GM23248 (cell line): ENCODE results near the gene DPYD. TPM values are rescaled to one million over a fixed set of nuclear protein-coding genes. Genes with fewer than 3 reads are reported as not detected.
"Not testable (repeated sequence)": the region's sequence is repeated elsewhere in the genome, so short reads cannot be mapped to it uniquely, and the experiment has no call there.

Experiments
- DNase-seq: peaks from one replicate; pipeline ENCODE4 v3.0.0-alpha.2; 2015
- H2AFZ ChIP-seq: fragments of 200-600 bp; sonication (generic); 2 replicates; pipeline ENCODE4 v1.6.1; 2016; ENCODE audit warnings: antibody characterized with exemption
- H3F3A ChIP-seq: fragments of 200-600 bp; sonication (generic); 2 replicates; pipeline ENCODE4 v1.6.1; 2016; ENCODE audit warnings: mild to moderate bottlenecking, antibody characterized with exemption, mixed run types; ENCODE audit not compliant: insufficient read depth
- H3K27ac ChIP-seq: fragments of 200-600 bp; sonication (generic); 2 replicates; pipeline ENCODE4 v1.5.1; 2016; ENCODE audit warnings: mild to moderate bottlenecking
- H3K27me3 ChIP-seq: fragments of 200-600 bp; sonication (generic); replicated peaks from 2 replicates; pipeline ENCODE4 v1.6.1; 2016; ENCODE audit warnings: mild to moderate bottlenecking; ENCODE audit not compliant: insufficient read depth
- H3K36me3 ChIP-seq: fragments of 200-600 bp; sonication (generic); 2 replicates; pipeline ENCODE4 v1.6.1; 2016; ENCODE audit warnings: low read depth, mild to moderate bottlenecking
- H3K4me1 ChIP-seq: fragments of 200-600 bp; sonication (generic); 2 replicates; pipeline ENCODE4 v1.6.1; 2016; ENCODE audit warnings: mild to moderate bottlenecking; ENCODE audit not compliant: insufficient read depth
- H3K4me2 ChIP-seq: fragments of 200-600 bp; sonication (generic); one replicate; pipeline ENCODE4 v1.6.1; 2016; ENCODE audit warnings: mild to moderate bottlenecking; ENCODE audit not compliant: unreplicated experiment
- H3K4me3 ChIP-seq: fragments of 200-600 bp; sonication (generic); 2 replicates; pipeline ENCODE4 v1.5.1; 2016; ENCODE audit warnings: mild to moderate bottlenecking
- H3K79me2 ChIP-seq: fragments of 200-600 bp; sonication (generic); 2 replicates; pipeline ENCODE4 v1.6.1; 2016; ENCODE audit warnings: mild to moderate bottlenecking; ENCODE audit not compliant: insufficient read depth
- H3K9ac ChIP-seq: fragments of 200-600 bp; sonication (generic); 2 replicates; pipeline ENCODE4 v1.6.1; 2016; ENCODE audit warnings: mild to moderate bottlenecking
- H3K9me2 ChIP-seq: fragments of 200-600 bp; sonication (generic); 2 replicates; pipeline ENCODE4 v1.6.1; 2016; ENCODE audit warnings: mixed run types, mild to moderate bottlenecking, moderate library complexity; ENCODE audit not compliant: insufficient read depth
- H3K9me3 ChIP-seq: fragments of 200-600 bp; sonication (generic); one replicate; pipeline ENCODE4 v1.6.1; 2017; ENCODE audit warnings: low read depth
- H4K20me1 ChIP-seq: fragments of 200-600 bp; sonication (generic); 2 replicates; pipeline ENCODE4 v1.6.0; 2016; ENCODE audit not compliant: insufficient read depth
- EZH2 ChIP-seq: fragments of 200-600 bp; sonication (generic); IDR thresholded peaks from 2 replicates; pipeline ENCODE4 v1.6.1; 2018; ENCODE audit warnings: antibody characterized with exemption, mild to moderate bottlenecking; ENCODE audit not compliant: insufficient read depth, poor library complexity, severe bottlenecking
- EZH2phosphoT487 ChIP-seq: fragments of 200-600 bp; sonication (generic); IDR thresholded peaks from 2 replicates; pipeline ENCODE4 v1.6.1; 2018; ENCODE audit warnings: antibody characterized with exemption, moderate library complexity, mild to moderate bottlenecking, low read depth; ENCODE audit not compliant: insufficient read depth
- WGBS, 2 experiments: methylation state at CpG; one replicate each; pipeline ENCODE4 v1.1.6; 2015 to 2017; ENCODE audit warnings: low lambda C conversion rate in 2 of 2, low coverage in 1 of 2; ENCODE audit errors: missing lambda C conversion rate in 2 of 2; 5-methylcytosine and 5-hydroxymethylcytosine counted together
- in situ Hi-C: fragments of 300-500 bp; cut with MboI; formaldehyde crosslinking; loops from 2 replicates; pipeline ENCODE4 v1.15.0; 2020
- polyA plus RNA-seq: library from polyadenylated mRNA; unstranded; fragments of >200 nt; fragmentation: Nextera tagmentation; extraction: Ambion mirVana; gene quantifications from 2 replicates; pipeline ENCODE4 v1.2.1, GENCODE V29; 2016
- total RNA-seq: library from RNA; depleted of rRNA; stranded (reverse); fragments of >200 nt; shearing (Covaris generic); gene quantifications from 2 replicates; pipeline ENCODE4 v1.2.3, GENCODE V29; 2014

DPYD gene
- total and polyA plus RNA-seq, 2 experiments from 2014 or later, result 38.4 to 70.7 TPM

DNA sequence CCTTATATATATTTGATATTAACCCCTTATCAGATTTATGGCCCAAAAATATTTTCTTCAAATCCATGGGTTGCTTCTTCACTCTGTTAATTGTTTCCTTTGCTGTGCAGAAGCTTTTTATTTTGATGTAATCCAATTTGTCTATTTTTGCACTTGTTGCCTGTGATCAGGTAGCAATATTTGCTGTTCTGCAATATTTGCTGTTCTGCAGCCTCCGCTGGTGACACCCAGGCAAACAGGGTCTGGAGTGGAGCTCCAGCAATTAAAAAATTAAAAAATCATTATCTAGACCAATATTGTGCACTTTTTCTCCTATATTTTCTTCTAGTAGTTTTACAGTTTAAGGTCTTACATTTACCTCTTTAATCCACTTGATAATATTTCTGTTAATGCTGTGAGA is 564.5 kb downstream of the DPYD start:
- DNase-seq, result no peak
- no peaks in the 10 kb centered on the region for H3K9me2 ChIP-seq
- no peak overlapping the region for H3K4me3 ChIP-seq
- H2AFZ ChIP-seq, result no peak overlapping the region
- 0 out of 2 replicates have a peak, but pooled peaks cover 3% of the 10 kb centered on the region for H3K4me1 ChIP-seq
- in situ Hi-C loops, result no loop called here
- H3K4me2 ChIP-seq, result no peak overlapping the region
- no peaks in the 10 kb centered on the region for H4K20me1 ChIP-seq
- H3F3A ChIP-seq, result peaks cover 3% of the 10 kb centered on the region; the same call in 1 of the 2 replicates
- TF ChIP-seq EZH2phosphoT487 (no peak), EZH2 (no peak)
- H3K27ac ChIP-seq, result no peak overlapping the region
- peaks cover 16% of the 10 kb centered on the region; the same call in 1 of the 2 replicates for H3K36me3 ChIP-seq
- WGBS, 2 experiments, result 95% methylated on average over 1 of the region's 1 CpG
- H3K9me3 ChIP-seq, result no peaks in the 10 kb centered on the region
- H3K27me3 ChIP-seq, result no peaks in the 10 kb centered on the region
- no peaks in the 10 kb centered on the region for H3K79me2 ChIP-seq
- no peak overlapping the region for H3K9ac ChIP-seq

DNA sequence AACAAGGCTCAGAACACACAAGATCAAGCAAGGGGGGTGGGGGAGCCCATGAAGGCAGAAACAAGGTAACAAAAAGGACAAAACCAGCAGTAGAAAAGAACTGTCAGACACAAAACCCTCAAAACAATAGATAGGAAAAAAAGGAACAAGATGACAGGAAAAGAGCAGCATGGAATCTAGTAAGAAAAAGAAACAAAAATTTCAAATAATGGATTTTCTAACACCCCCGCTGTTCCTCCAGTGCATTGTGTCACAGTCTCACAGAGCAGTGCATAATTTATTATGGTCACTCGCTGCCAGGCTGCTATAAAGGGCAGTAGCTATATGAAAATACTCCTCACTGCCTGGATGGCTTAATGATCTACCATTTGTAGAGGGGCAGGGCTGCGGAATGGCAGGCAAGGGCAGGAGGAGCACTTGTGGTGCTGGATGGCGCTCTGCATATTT is 567.9 kb downstream of the DPYD start:
- TF ChIP-seq EZH2 (no peak), EZH2phosphoT487 (no peak)
- Histone ChIP-seq H3K27me3 (no peaks in the 10 kb centered on the region), H3K27ac (no peak overlapping the region), H3K4me3 (no peak overlapping the region), H3K4me1 (peaks cover 19% of the 10 kb centered on the region), H3K36me3 (peaks cover 16% of the 10 kb centered on the region; the same call in 1 of the 2 replicates), H2AFZ (no peak overlapping the region), H4K20me1 (no peaks in the 10 kb centered on the region), H3K9ac (no peak overlapping the region), H3K9me3 (no peaks in the 10 kb centered on the region), H3K79me2 (no peaks in the 10 kb centered on the region), H3K9me2 (no peaks in the 10 kb centered on the region), H3K4me2 (no peak overlapping the region), H3F3A (peaks cover 17% of the 10 kb centered on the region; the same call in 1 of the 2 replicates)
- in situ Hi-C loops, result no loop called here
- WGBS, 2 experiments, result 95 to 98% methylated on average over 4 of the region's 4 CpGs
- no peak for DNase-seq

DNA sequence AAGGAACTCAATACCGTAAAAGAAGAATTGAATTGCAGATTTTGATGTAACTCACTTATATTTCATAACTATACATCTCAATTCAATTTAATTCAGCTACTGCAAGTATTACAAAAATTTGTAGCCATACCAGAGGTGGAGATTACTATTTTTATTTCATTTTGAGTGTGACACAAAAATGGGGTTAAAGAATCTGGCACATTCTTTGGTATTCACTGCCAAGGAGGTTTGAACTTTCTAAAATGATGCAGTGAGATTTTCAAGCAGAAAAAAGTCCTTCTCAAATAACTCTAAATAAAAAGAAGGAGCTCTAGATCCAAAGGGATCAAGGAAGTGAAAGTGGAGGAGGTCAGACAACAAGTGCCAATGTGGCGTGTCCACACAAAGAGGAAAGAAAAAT is 569.0 kb downstream of the DPYD start:
- Histone ChIP-seq H3K27me3 (no peaks in the 10 kb centered on the region), H3K79me2 (no peaks in the 10 kb centered on the region), H3K36me3 (peaks cover 10% of the 10 kb centered on the region; the same call in 1 of the 2 replicates), H3K4me2 (no peak overlapping the region), H4K20me1 (no peaks in the 10 kb centered on the region), H3K4me1 (peaks cover 19% of the 10 kb centered on the region), H3F3A (peaks cover 17% of the 10 kb centered on the region; the same call in 1 of the 2 replicates), H3K9ac (no peak overlapping the region), H3K27ac (no peak overlapping the region), H3K4me3 (no peak overlapping the region), H3K9me3 (no peaks in the 10 kb centered on the region), H2AFZ (no peak overlapping the region), H3K9me2 (no peaks in the 10 kb centered on the region)
- TF ChIP-seq EZH2 (no peak), EZH2phosphoT487 (no peak)
- in situ Hi-C loops, result no loop called here
- 97 to 98% methylated on average over 2 of the region's 2 CpGs for WGBS, 2 experiments
- no peak for DNase-seq

DNA sequence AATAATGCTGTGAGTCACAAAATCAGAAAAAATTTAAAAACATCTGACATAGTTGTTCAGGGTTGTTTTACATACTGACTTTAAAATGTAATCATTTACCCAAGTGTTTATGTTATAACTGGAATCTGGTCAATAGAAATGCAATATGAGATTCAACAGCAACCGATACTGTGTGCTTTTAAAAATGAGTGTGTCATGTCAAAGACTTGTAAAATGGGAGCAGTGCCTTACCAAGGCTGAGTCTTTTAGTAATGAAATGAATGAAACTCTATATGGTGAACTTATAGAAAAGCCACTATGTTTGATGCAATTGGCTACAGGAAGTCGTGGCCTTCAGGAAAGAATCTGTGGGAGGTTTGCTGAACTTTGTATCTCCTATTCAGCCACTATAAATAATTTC is 570.2 kb downstream of the DPYD start:
- peaks cover 19% of the 10 kb centered on the region for H3K4me1 ChIP-seq
- WGBS, 2 experiments, result 46 to 52% methylated on average over 2 of the region's 2 CpGs
- TF ChIP-seq EZH2 (no peak), EZH2phosphoT487 (no peak)
- no peak overlapping the region for H2AFZ ChIP-seq
- H3F3A ChIP-seq, result peaks cover 17% of the 10 kb centered on the region; the same call in 1 of the 2 replicates
- no peaks in the 10 kb centered on the region for H3K27me3 ChIP-seq
- DNase-seq, result no peak
- H3K9me2 ChIP-seq, result no peaks in the 10 kb centered on the region
- no peak overlapping the region for H3K4me3 ChIP-seq
- H3K9ac ChIP-seq, result no peak overlapping the region
- peaks cover 3% of the 10 kb centered on the region; the same call in 1 of the 2 replicates for H3K36me3 ChIP-seq
- H3K79me2 ChIP-seq, result no peaks in the 10 kb centered on the region
- H3K4me2 ChIP-seq, result peak overlapping the region; percentile 22
- no peaks in the 10 kb centered on the region for H4K20me1 ChIP-seq
- H3K27ac ChIP-seq, result no peak overlapping the region
- in situ Hi-C loops, result no loop called here
- no peaks in the 10 kb centered on the region for H3K9me3 ChIP-seq

- no peaks in the 10 kb centered on the region for H3K27me3 ChIP-seq
- no peaks in the 10 kb centered on the region for H3K9me3 ChIP-seq
- peak; percentile 33 for DNase-seq
- H3K4me1 ChIP-seq, result peaks cover 19% of the 10 kb centered on the region
- in situ Hi-C loops, result no loop called here
- peak overlapping the region; percentile 22 for H3K4me2 ChIP-seq
- peaks cover 17% of the 10 kb centered on the region; the same call in 1 of the 2 replicates for H3F3A ChIP-seq
- no peaks in the 10 kb centered on the region for H3K36me3 ChIP-seq
- TF ChIP-seq EZH2 (no peak), EZH2phosphoT487 (no peak)
- H3K9ac ChIP-seq, result no peak overlapping the region
- H4K20me1 ChIP-seq, result no peaks in the 10 kb centered on the region
- H2AFZ ChIP-seq, result no peak overlapping the region
- no peak overlapping the region for H3K4me3 ChIP-seq
- H3K27ac ChIP-seq, result no peak overlapping the region
- no peaks in the 10 kb centered on the region for H3K9me2 ChIP-seq
- no peaks in the 10 kb centered on the region for H3K79me2 ChIP-seq
These were observed 570.6 kb downstream of the DPYD start for GRCh38 chr1:97350241-97350640.

DNA sequence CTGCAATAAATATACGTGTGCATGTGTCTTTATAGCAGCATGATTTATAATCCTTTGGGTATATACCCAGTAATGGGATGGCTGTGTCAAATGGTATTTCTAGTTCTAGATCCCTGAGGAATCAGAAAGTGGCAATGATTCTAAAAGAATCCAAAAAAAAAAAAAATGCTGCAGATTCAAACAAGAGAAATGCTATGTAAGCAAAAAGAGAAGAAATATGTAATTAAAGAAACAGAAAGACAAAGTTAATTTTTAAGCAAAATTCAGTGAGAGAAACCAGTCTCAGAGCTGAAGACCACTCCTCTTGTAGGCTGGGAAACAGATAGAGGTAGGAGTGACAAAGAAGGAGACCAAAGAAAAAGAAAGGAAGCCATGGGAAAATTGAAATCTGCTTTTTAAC is 571.0 kb downstream of the DPYD start:
- H3K9me2 ChIP-seq, in situ Hi-C loops, H3K79me2 ChIP-seq, H3K27ac ChIP-seq, H3K27me3 ChIP-seq, H2AFZ ChIP-seq, DNase-seq, H3K9ac ChIP-seq, H3K9me3 ChIP-seq, H4K20me1 ChIP-seq, H3K4me3 ChIP-seq, H3K36me3 ChIP-seq: not testable (repeated sequence)
- peaks cover 17% of the 10 kb centered on the region; the same call in 1 of the 2 replicates for H3F3A ChIP-seq
- WGBS, 2 experiments, result 82 to 83% methylated on average over 1 of the region's 1 CpG
- H3K4me2 ChIP-seq, result peak overlapping the region; percentile 22
- H3K4me1 ChIP-seq, result peaks cover 19% of the 10 kb centered on the region
